K562 (cell line): ENCODE results near the gene BRD3. TPM values are rescaled to one million over a fixed set of nuclear protein-coding genes. Genes with fewer than 3 reads are reported as not detected.

Source experiments
- ATAC-seq: fragments of 200-7000 bp; cut with Tn5 transposase; 3 replicates; pipeline ENCODE4 v1.9.1; 2020; ENCODE audit warnings: moderate library complexity
- BruUV-seq: library from RNA; stranded (reverse); fragments of 400-500 nt; replicated peaks from 2 replicates; lab custom pipeline; 2021; lab: Mats Ljungman, UMichigan
- CTCF ChIA-PET: fragments of 300-600 bp; formaldehyde crosslinking; extraction: SDS; loops from one replicate; lab custom pipeline; 2021; ENCODE audit warnings: low intra/inter-chr PET ratio; lab: Yijun Ruan, JAX
- POLR2A ChIA-PET: fragments of 300-600, 350-650 bp; sonication (Branson Sonifier 250); formaldehyde crosslinking; extraction: SDS; loops from one replicate; lab custom pipeline; 2021; ENCODE audit warnings: antibody characterized with exemption, inconsistent platforms; lab: Yijun Ruan, JAX
- DNase-seq, 4 experiments: peaks; one replicate each; pipeline versions ENCODE4 v3.0.0 to v3.0.0-alpha.2; 2011 to 2018; ENCODE audit warnings: low spot score in 3 of 4, mixed read lengths in 3 of 4; ENCODE audit errors: extremely low read depth in 1 of 4
- FAIRE-seq: peaks from 2 replicates; lab custom pipeline; 2011; peaks lifted over from hg19 to GRCh38; lab: Jason Lieb, UNC
- H2AFZ ChIP-seq: 2 replicates; pipeline ENCODE4 v1.6.0; 2011; ENCODE audit warnings: low read depth, low read length, control low read depth, inconsistent platforms
- H3K27ac ChIP-seq: fragments of 200-600 bp; 3 replicates; pipeline ENCODE4 v1.8.0; 2011; ENCODE audit warnings: low read depth, mild to moderate bottlenecking, control low read depth, inconsistent platforms, low read length, moderate library complexity, mixed read lengths; ENCODE audit errors: extremely low read depth
- H3K27me3 ChIP-seq, 2 experiments: fragments of 300-600 bp in 1 of 2; 2 replicates in 1 of 2; 3 replicates in 1 of 2; pipeline versions ENCODE4 v1.6.0 to v1.8.0; 2011; ENCODE audit warnings: inconsistent platforms in 2 of 2, low read length in 2 of 2, mild to moderate bottlenecking in 1 of 2, mixed read lengths in 1 of 2, moderate library complexity in 1 of 2; ENCODE audit not compliant: control insufficient read depth in 2 of 2, insufficient read depth in 2 of 2
- H3K36me3 ChIP-seq: fragments of 300-600 bp; 3 replicates; pipeline ENCODE4 v1.8.0; 2011; ENCODE audit warnings: mild to moderate bottlenecking, low read length, inconsistent platforms; ENCODE audit not compliant: control insufficient read depth, insufficient read depth
- H3K4me1 ChIP-seq, 2 experiments: fragments of 200-600 bp in 1 of 2; replicated peaks in 1 of 2; 2 replicates in 1 of 2; 3 replicates in 1 of 2; pipeline versions ENCODE4 v1.5.1 to v1.8.0; 2011; ENCODE audit warnings: inconsistent platforms in 2 of 2, low read length in 2 of 2, mild to moderate bottlenecking in 1 of 2, mixed read lengths in 1 of 2, moderate library complexity in 1 of 2; ENCODE audit not compliant: control insufficient read depth in 2 of 2, insufficient read depth in 2 of 2
- H3K4me2 ChIP-seq: 2 replicates; pipeline ENCODE4 v1.6.1; 2011; ENCODE audit warnings: low read length, control low read depth, inconsistent platforms, mixed read lengths; ENCODE audit not compliant: insufficient read depth
- H3K4me3 ChIP-seq: fragments of 200-600 bp; sonication (generic), shearing (Covaris generic); 2 replicates; pipeline ENCODE4 v1.5.1; 2016; ENCODE audit warnings: control low read depth, inconsistent platforms
- H3K79me2 ChIP-seq: fragments of 200-600 bp; 3 replicates; pipeline ENCODE4 v1.8.0; 2011; ENCODE audit warnings: low read length, inconsistent platforms; ENCODE audit not compliant: control insufficient read depth, insufficient read depth
- H3K9ac ChIP-seq, 2 experiments: 2 replicates each; pipeline versions ENCODE4 v1.6.0 to v1.6.1; 2011; ENCODE audit warnings: low read depth in 2 of 2, low read length in 2 of 2, control low read depth in 1 of 2, inconsistent platforms in 1 of 2, mild to moderate bottlenecking in 1 of 2, mixed read lengths in 1 of 2; ENCODE audit not compliant: insufficient read depth in 1 of 2
- H3K9me1 ChIP-seq: one replicate; pipeline ENCODE4 v1.6.0; 2011; ENCODE audit warnings: inconsistent platforms, mild to moderate bottlenecking, low read length, moderate library complexity; ENCODE audit not compliant: control insufficient read depth, insufficient read depth
- H3K9me3 ChIP-seq: replicated peaks from 2 replicates; pipeline ENCODE4 v1.5.1; 2011; ENCODE audit warnings: low read depth, low read length, inconsistent platforms; ENCODE audit not compliant: control insufficient read depth, insufficient read depth
- H4K20me1 ChIP-seq: replicated peaks from 2 replicates; pipeline ENCODE4 v1.6.1; 2011; ENCODE audit warnings: low read length, inconsistent platforms, mixed read lengths; ENCODE audit not compliant: control insufficient read depth, insufficient read depth
- CBX1 ChIP-seq: sonication (generic); IDR thresholded peaks from 2 replicates; pipeline ENCODE4 v1.6.1; 2016; ENCODE audit warnings: antibody characterized with exemption, low read depth, mild to moderate bottlenecking
- GATAD2A ChIP-seq: fragments of 450-650 bp; IDR thresholded peaks from 2 replicates; pipeline ENCODE4 v1.6.1; 2017
- HNRNPL ChIP-seq: fragments of 200-400 bp; formaldehyde crosslinking; IDR thresholded peaks from 2 replicates; pipeline ENCODE4 v1.6.1; 2017; ENCODE audit warnings: low read depth, mild to moderate bottlenecking, low read length
- MCM5 ChIP-seq: fragments of 450-650 bp; IDR thresholded peaks from 2 replicates; pipeline ENCODE4 v1.6.1; 2016; ENCODE audit warnings: low read depth
- PBX2 ChIP-seq, 2 experiments: IDR thresholded peaks in 1 of 2; conservative IDR thresholded peaks in 1 of 2; 2 replicates each; pipeline ENCODE4 v1.6.1; 2016; ENCODE audit warnings: low read depth in 2 of 2, mild to moderate bottlenecking in 1 of 2, missing compliant biosample characterization in 1 of 2, missing genetic modification characterization in 1 of 2, moderate library complexity in 1 of 2
- PHF8 ChIP-seq: fragments of 200-600 bp; sonication (generic); IDR thresholded peaks from 2 replicates; pipeline ENCODE4 v1.6.1; 2012; ENCODE audit warnings: mixed run types, mild to moderate bottlenecking, inconsistent platforms, low read length, moderate library complexity, borderline replicate concordance
- PRPF4 ChIP-seq: fragments of 200-400 bp; formaldehyde crosslinking; IDR thresholded peaks from one replicate; pipeline ENCODE4 v1.6.1; 2017; ENCODE audit warnings: low read length, low read depth, mild to moderate bottlenecking; ENCODE audit not compliant: insufficient read depth, poor library complexity, severe bottlenecking
- SREBF2 ChIP-seq: sonication (generic); formaldehyde crosslinking; IDR thresholded peaks from 2 replicates; pipeline ENCODE4 v1.4.0; 2020; ENCODE audit warnings: mild to moderate bottlenecking, missing genetic modification reagents
- VEZF1 ChIP-seq: fragments of 200-800 bp; sonication (Bioruptor generic); IDR thresholded peaks from 2 replicates; pipeline ENCODE4 v1.6.1; 2017; ENCODE audit warnings: missing genetic modification characterization, missing compliant biosample characterization
- ZBTB9 ChIP-seq: fragments of 450-650 bp; formaldehyde crosslinking; IDR thresholded peaks from 2 replicates; pipeline ENCODE4 v1.4.0; 2020; ENCODE audit warnings: mild to moderate bottlenecking, moderate library complexity
- ZFP36 ChIP-seq: fragments of 150-350 bp; IDR thresholded peaks from 2 replicates; pipeline ENCODE4 v1.6.1; 2018; ENCODE audit warnings: low read length, low read depth; ENCODE audit not compliant: partially characterized antibody
- ZNF41 ChIP-seq: fragments of 250-450 bp; sonication (Bioruptor Pico); conservative IDR thresholded peaks from 2 replicates; pipeline ENCODE4 v1.4.0; 2020; ENCODE audit warnings: mild to moderate bottlenecking
- ZNF740 ChIP-seq, 3 experiments: fragments of 200-800 bp in 1 of 3; sonication (Bioruptor generic) in 1 of 3; sonication (generic) in 1 of 3; formaldehyde crosslinking in 1 of 3; IDR thresholded peaks; 2 replicates each; pipeline versions ENCODE4 v1.6.1 to v1.8.0; 2016 to 2022; ENCODE audit warnings: mild to moderate bottlenecking in 2 of 3, missing compliant biosample characterization in 2 of 3, missing genetic modification characterization in 2 of 3, missing genetic modification reagents in 1 of 3
- ZNF764 ChIP-seq: fragments of 250-450 bp; sonication (Bioruptor Pico); IDR thresholded peaks from 2 replicates; pipeline ENCODE4 v1.4.0; 2020; ENCODE audit warnings: low read depth, mild to moderate bottlenecking, moderate library complexity
- WGBS: fragments of 100-300 bp; shearing (Covaris generic); methylation state at CpG from one replicate; pipeline ENCODE4 v1.1.6; 2016; ENCODE audit warnings: low coverage, mixed read lengths; ENCODE audit not compliant: insufficient coverage; ENCODE audit errors: missing lambda C conversion rate; 5-methylcytosine and 5-hydroxymethylcytosine counted together
- in situ Hi-C: fragments of 300-500 bp; cut with MboI; formaldehyde crosslinking; loops from 4 replicates; pipeline ENCODE4 v1.15.0; 2018; ENCODE audit warnings: inconsistent platforms, mixed read lengths
- intact Hi-C: fragments of 100-400 bp; cut with micrococcal nuclease; formaldehyde crosslinking; loops from 2 replicates; pipeline ENCODE4 v1.14.2; 2022
- polyA plus RNA-seq, 8 experiments: library from polyadenylated mRNA; depleted of rRNA in 4 of 8; stranded (reverse) in 5 of 8; unstranded in 3 of 8; fragments of >200 nt; fragmentation: Nextera tagmentation in 2 of 8; fragmentation: Illumina TruSeq in 1 of 8; extraction: Ambion mirVana in 2 of 8; extraction: Trizol in 1 of 8; gene quantifications; 2 replicates each; pipeline versions ENCODE4 v1.2.1 to v1.2.3, GENCODE V29; 2011 to 2014; ENCODE audit warnings: inconsistent platforms in 1 of 8, missing spikeins in 1 of 8
- total RNA-seq, 7 experiments: library from RNA; depleted of rRNA in 6 of 7; stranded (reverse); fragments of >200 nt in 6 of 7; fragmentation: Illumina TruSeq in 2 of 7; extraction: Trizol in 2 of 7; gene quantifications; 2 replicates each; pipeline versions ENCODE4 v1.2.1 to v1.2.3, GENCODE V29; 2011 to 2021; ENCODE audit warnings: low replicate concordance in 1 of 7

BRD3 gene
- total and polyA plus RNA-seq, 9 of the 15 experiments (the other 6 are each of a cell fraction or from before 2014, with no cell fraction given), result 0.82 to 37.1 (median 4.2) TPM

- Histone ChIP-seq H3K4me3 (no peak overlapping the region), H2AFZ (no peak overlapping the region), H3K27ac (no peak overlapping the region), H3K4me1 (peaks cover 0 to 41% of the 10 kb centered on the region in 2 experiments; a peak in 3 of 5 replicates), H3K9ac (no peak overlapping the region), H3K27me3 (peaks cover 0 to 40% of the 10 kb centered on the region in 2 experiments; a peak in 3 of 5 replicates), H3K4me2 (no peak overlapping the region), H3K36me3 (no peaks in the 10 kb centered on the region), H4K20me1 (peaks cover 25% of the 10 kb centered on the region), H3K9me1 (no peaks in the 10 kb centered on the region), H3K79me2 (no peaks in the 10 kb centered on the region), H3K9me3 (no peaks in the 10 kb centered on the region)
- DNase-seq (peak in 1 of 4 experiments; percentile 29), ATAC-seq (no peak), FAIRE-seq (no peak)
- WGBS, result 75% methylated on average over 22 of the region's 82 CpGs
- in situ Hi-C loops, result no loop called here
- BruUV-seq, result no TSS peak
- intact Hi-C loops, result no loop called here
- ChIA-PET POLR2A (interaction anchor here (1.1 kb wide), 1 partner anchor 34 kb away, joined by 3 read pairs; the partner anchor contains the start of gene BRD3OS), CTCF (no interaction called here)
- TF ChIP-seq VEZF1 (CRISPR knock-in tag), result no peak
- no peak for TF ChIP-seq HNRNPL
- TF ChIP-seq GATAD2A, result no peak
- no peak for TF ChIP-seq CBX1
- no peak for TF ChIP-seq SREBF2 (CRISPR knock-in tag)
- TF ChIP-seq PHF8, result no peak
- TF ChIP-seq ZFP36, result no peak
- TF ChIP-seq PBX2 (CRISPR knock-in tag; IDR thresholded peaks at IDR 0.05; ENCODE audit: low read depth), result no peak
- TF ChIP-seq PBX2 (tag; conservative IDR thresholded peaks at IDR 0.05; ENCODE audit: low read depth), result no peak
- TF ChIP-seq PRPF4, result no peak
- no peak for TF ChIP-seq ZNF41 (CRISPR knock-in tag)
- TF ChIP-seq ZNF764 (CRISPR knock-in tag), result no peak
- no peak for TF ChIP-seq ZNF740 (CRISPR knock-in tag; IDR thresholded peaks at IDR 0.05)
- no peak for TF ChIP-seq ZNF740 (tag; IDR thresholded peaks at IDR 0.05)
- TF ChIP-seq ZBTB9 (CRISPR knock-in tag), result no peak
- TF ChIP-seq MCM5, result no peak
These were observed 76.5 kb downstream of the BRD3 start for GRCh38 chr9:133991214-133991921.
